Measurements from ENCODE around the gene NPIPB2.
"Not testable (repeated sequence)": the region's sequence is repeated elsewhere in the genome, so short reads cannot be mapped to it uniquely, and the experiment has no call there.

NPIPB2 gene

GRCh38 chr16:11927350-11927749 is 14.5 kb downstream of the NPIPB2 start:
- H2BK12ac ChIP-seq (ENCODE audit: low read length in 2 of 2); H2BK120ac ChIP-seq (ENCODE audit: low read depth, low read length); H3K23ac ChIP-seq (ENCODE audit: low read length in 2 of 2); H3K4me1 ChIP-seq (ENCODE audit: control insufficient read depth, insufficient read depth, low read depth, low read length); H2AK5ac ChIP-seq (ENCODE audit: low read length, severe bottlenecking); H2AFZ ChIP-seq (ENCODE audit: low read depth, low read length); H3K9ac ChIP-seq (ENCODE audit: low read length); H3K27me3 ChIP-seq (ENCODE audit: control insufficient read depth in 1 of 2, insufficient read depth in 1 of 2, low read length in 2 of 2); H3K4me3 ChIP-seq (ENCODE audit: insufficient read depth in 1 of 2, low read depth in 1 of 2, low read length in 2 of 2); H3K36me3 ChIP-seq (ENCODE audit: control insufficient read depth in 1 of 2, insufficient read depth in 2 of 2, low read depth in 1 of 2, low read length in 2 of 2); H3K4me2 ChIP-seq (ENCODE audit: low read length, poor library complexity, severe bottlenecking); H2BK5ac ChIP-seq (ENCODE audit: low read depth, low read length, poor library complexity, severe bottlenecking); H3K9me3 ChIP-seq (ENCODE audit: control insufficient read depth, low read length); H3K18ac ChIP-seq (ENCODE audit: low read depth in 1 of 2, low read length in 2 of 2); H3K27ac ChIP-seq (ENCODE audit: low read length, poor library complexity, severe bottlenecking); H3K79me1 ChIP-seq (replicated peaks; ENCODE audit: low read length, poor library complexity, severe bottlenecking); H4K8ac ChIP-seq (ENCODE audit: low read length); H3K4ac ChIP-seq (ENCODE audit: low read depth in 1 of 2, low read length in 2 of 2); H4K91ac ChIP-seq (ENCODE audit: low read length); DNase-seq; H2BK15ac ChIP-seq (ENCODE audit: low read depth, poor library complexity, severe bottlenecking); H3K14ac ChIP-seq (ENCODE audit: low read length in 2 of 2): not testable (repeated sequence)
- 81% methylated on average over 10 of the region's 13 CpGs for WGBS

- not testable (repeated sequence) for H3K79me1 ChIP-seq (replicated peaks; ENCODE audit: low read length, poor library complexity, severe bottlenecking); H3K9ac ChIP-seq (ENCODE audit: low read length); H4K91ac ChIP-seq (ENCODE audit: low read length); H3K27ac ChIP-seq (ENCODE audit: low read length, poor library complexity, severe bottlenecking); H2BK15ac ChIP-seq (ENCODE audit: low read depth, poor library complexity, severe bottlenecking); H3K18ac ChIP-seq (ENCODE audit: low read depth in 1 of 2, low read length in 2 of 2); H2AFZ ChIP-seq (ENCODE audit: low read depth, low read length); H3K36me3 ChIP-seq (ENCODE audit: control insufficient read depth in 1 of 2, insufficient read depth in 2 of 2, low read depth in 1 of 2, low read length in 2 of 2); DNase-seq; H3K23ac ChIP-seq (ENCODE audit: low read length in 2 of 2); H3K4me1 ChIP-seq (ENCODE audit: control insufficient read depth, insufficient read depth, low read depth, low read length); H3K14ac ChIP-seq (ENCODE audit: low read length in 2 of 2); H3K4ac ChIP-seq (ENCODE audit: low read depth in 1 of 2, low read length in 2 of 2); H2BK12ac ChIP-seq (ENCODE audit: low read length in 2 of 2); H4K8ac ChIP-seq (ENCODE audit: low read length); H3K9me3 ChIP-seq (ENCODE audit: control insufficient read depth, low read length); H3K27me3 ChIP-seq (ENCODE audit: control insufficient read depth in 1 of 2, insufficient read depth in 1 of 2, low read length in 2 of 2); H2BK120ac ChIP-seq (ENCODE audit: low read depth, low read length); H3K4me3 ChIP-seq (ENCODE audit: insufficient read depth in 1 of 2, low read depth in 1 of 2, low read length in 2 of 2); H3K4me2 ChIP-seq (ENCODE audit: low read length, poor library complexity, severe bottlenecking); H2BK5ac ChIP-seq (ENCODE audit: low read depth, low read length, poor library complexity, severe bottlenecking); H2AK5ac ChIP-seq (ENCODE audit: low read length, severe bottlenecking)
- WGBS = 97% methylated on average over 6 of the region's 10 CpGs
Observed at GRCh38 chr16:11924046-11924445, 17.8 kb downstream of the NPIPB2 start.

GRCh38 chr16:11916524-11917285 is 25.1 kb downstream of the NPIPB2 start:
- no peak overlapping the region for H2BK120ac ChIP-seq (ENCODE audit: low read depth, low read length)
- H3K4me3 ChIP-seq (ENCODE audit: insufficient read depth in 1 of 2, low read depth in 1 of 2, low read length in 2 of 2) = peak overlapping the region in 1 of 2 experiments; percentile 85
- H2BK15ac ChIP-seq (ENCODE audit: low read depth, poor library complexity, severe bottlenecking) = no peak overlapping the region
- no peak overlapping the region for H4K91ac ChIP-seq (ENCODE audit: low read length)
- no peaks in the 10 kb centered on the region for H3K36me3 ChIP-seq (ENCODE audit: control insufficient read depth in 1 of 2, insufficient read depth in 2 of 2, low read depth in 1 of 2, low read length in 2 of 2)
- H3K27ac ChIP-seq (ENCODE audit: low read length, poor library complexity, severe bottlenecking) = peak overlapping the region; percentile 18
- peak overlapping the region; percentile 52 for H2AK5ac ChIP-seq (ENCODE audit: low read length, severe bottlenecking)
- H2BK12ac ChIP-seq (ENCODE audit: low read length in 2 of 2) = no peak overlapping the region
- H2BK5ac ChIP-seq (ENCODE audit: low read depth, low read length, poor library complexity, severe bottlenecking) = no peak overlapping the region
- H3K9ac ChIP-seq (ENCODE audit: low read length) = peak overlapping the region; percentile 90
- DNase-seq = peak; percentile 65
- WGBS = 69% methylated on average over 12 of the region's 13 CpGs
- no peak overlapping the region for H3K14ac ChIP-seq (ENCODE audit: low read length in 2 of 2)
- H3K4me2 ChIP-seq (ENCODE audit: low read length, poor library complexity, severe bottlenecking) = peak overlapping the region; percentile 86
- H3K9me3 ChIP-seq (ENCODE audit: control insufficient read depth, low read length) = no peaks in the 10 kb centered on the region
- no peaks in the 10 kb centered on the region for H3K79me1 ChIP-seq (replicated peaks; ENCODE audit: low read length, poor library complexity, severe bottlenecking)
- peaks cover 0 to 9% of the 10 kb centered on the region in 2 experiments for H3K27me3 ChIP-seq (ENCODE audit: control insufficient read depth in 1 of 2, insufficient read depth in 1 of 2, low read length in 2 of 2)
- H3K23ac ChIP-seq (ENCODE audit: low read length in 2 of 2) = no peak overlapping the region
- H3K4ac ChIP-seq (ENCODE audit: low read depth in 1 of 2, low read length in 2 of 2) = peak overlapping the region in 1 of 2 experiments; percentile 4
- peak overlapping the region in 1 of 2 experiments; percentile 52 for H3K18ac ChIP-seq (ENCODE audit: low read depth in 1 of 2, low read length in 2 of 2)
- no peaks in the 10 kb centered on the region for H3K4me1 ChIP-seq (ENCODE audit: control insufficient read depth, insufficient read depth, low read depth, low read length)
- peak overlapping the region; percentile 66 for H2AFZ ChIP-seq (ENCODE audit: low read depth, low read length)
- peak overlapping the region; percentile 74 for H4K8ac ChIP-seq (ENCODE audit: low read length)

- WGBS = 2% methylated on average over 70 of the region's 84 CpGs
- H3K4me3 ChIP-seq (ENCODE audit: insufficient read depth in 1 of 2, low read depth in 1 of 2, low read length in 2 of 2) = peak within 1 kb of the TSS; percentile 93 to 99
- peak within 1 kb of the TSS; percentile 95 to 100 for H3K18ac ChIP-seq (ENCODE audit: low read depth in 1 of 2, low read length in 2 of 2)
- peak within 1 kb of the TSS; percentile 94 for H3K9ac ChIP-seq (ENCODE audit: low read length)
- H2BK15ac ChIP-seq (ENCODE audit: low read depth, poor library complexity, severe bottlenecking) = peak within 1 kb of the TSS; percentile 80
- peak within 1 kb of the TSS; percentile 82 for H3K27ac ChIP-seq (ENCODE audit: low read length, poor library complexity, severe bottlenecking)
- peak within 1 kb of the TSS; percentile 52 for H2AK5ac ChIP-seq (ENCODE audit: low read length, severe bottlenecking)
- H2AFZ ChIP-seq (ENCODE audit: low read depth, low read length) = peak within 1 kb of the TSS; percentile 92
- peak within 1 kb of the TSS; percentile 87 for H3K4me2 ChIP-seq (ENCODE audit: low read length, poor library complexity, severe bottlenecking)
- H4K91ac ChIP-seq (ENCODE audit: low read length) = peak within 1 kb of the TSS; percentile 93
- DNase-seq = peak; percentile 99
- H2BK12ac ChIP-seq (ENCODE audit: low read length in 2 of 2) = peak within 1 kb of the TSS in 1 of 2 experiments; percentile 60
- no peaks in the 10 kb centered on the region for H3K79me1 ChIP-seq (replicated peaks; ENCODE audit: low read length, poor library complexity, severe bottlenecking)
- peak within 1 kb of the TSS; percentile 51 to 98 for H3K4ac ChIP-seq (ENCODE audit: low read depth in 1 of 2, low read length in 2 of 2)
- peak within 1 kb of the TSS in 1 of 2 experiments; percentile 96 for H3K14ac ChIP-seq (ENCODE audit: low read length in 2 of 2)
- peaks cover 0 to 8% of the 10 kb centered on the region in 2 experiments for H3K27me3 ChIP-seq (ENCODE audit: control insufficient read depth in 1 of 2, insufficient read depth in 1 of 2, low read length in 2 of 2)
- peak within 1 kb of the TSS; percentile 89 for H2BK5ac ChIP-seq (ENCODE audit: low read depth, low read length, poor library complexity, severe bottlenecking)
- peaks cover 1% of the 10 kb centered on the region for H3K4me1 ChIP-seq (ENCODE audit: control insufficient read depth, insufficient read depth, low read depth, low read length)
- H2BK120ac ChIP-seq (ENCODE audit: low read depth, low read length) = peak within 1 kb of the TSS; percentile 79
- peak within 1 kb of the TSS; percentile 85 for H4K8ac ChIP-seq (ENCODE audit: low read length)
- H3K36me3 ChIP-seq (ENCODE audit: control insufficient read depth in 1 of 2, insufficient read depth in 2 of 2, low read depth in 1 of 2, low read length in 2 of 2) = no peaks in the 10 kb centered on the region
- H3K9me3 ChIP-seq (ENCODE audit: control insufficient read depth, low read length) = no peaks in the 10 kb centered on the region
- peak within 1 kb of the TSS; percentile 79 to 92 for H3K23ac ChIP-seq (ENCODE audit: low read length in 2 of 2)
Observed at GRCh38 chr16:11915644-11916523, 26.0 kb downstream of the NPIPB2 start, which contains the start of gene GSPT1. Gene GSPT1, minus strand, starts transcription at chr16:11915956. Its CDS starts 236 bp downstream, at chr16:11915720.

Measured in mesenchymal stem cell (in vitro differentiated cells and primary cell).